NCI-H1105 (cell line): Measurements from ENCODE around the gene ZC3H14.
A peak's percentile ranks its signal among the peaks of the same experiment; 100 is the strongest.

Experiments used
- DNase-seq: peaks from one replicate; lab custom pipeline; 2025; lab: John Stamatoyannopoulos, UW

The ZC3H14 gene

GRCh38 chr14:88607829-88608228 is 45.0 kb downstream of the ZC3H14 start:
- DNase-seq, result no peak

- no peak for DNase-seq
These were observed 49.0 kb downstream of the ZC3H14 start for GRCh38 chr14:88611878-88612277.

- no peak for DNase-seq
These were observed 50.1 kb downstream of the ZC3H14 start for GRCh38 chr14:88612981-88613380.

DNA sequence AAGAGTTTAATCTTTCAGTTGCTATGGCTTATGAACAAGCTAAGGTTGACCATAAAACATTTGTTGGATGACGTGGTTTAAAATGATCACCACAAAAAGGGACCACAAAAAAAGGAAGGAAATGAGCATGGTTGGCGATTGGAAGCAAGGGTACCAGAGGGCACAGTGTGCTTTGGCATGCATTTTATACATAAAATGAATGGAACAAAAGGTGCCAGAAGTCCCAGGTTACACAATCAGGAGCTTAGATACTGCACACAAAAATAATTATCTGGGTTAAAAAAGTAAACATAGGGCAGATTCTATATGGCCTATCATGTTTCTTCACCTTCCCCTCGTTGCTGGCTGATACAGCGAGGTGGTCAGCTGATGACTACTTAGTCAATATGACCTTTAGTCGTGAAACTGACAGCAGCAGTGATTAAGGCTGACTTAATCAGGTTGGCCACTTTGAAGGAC is 50.7 kb downstream of the ZC3H14 start:
- no peak for DNase-seq

DNA sequence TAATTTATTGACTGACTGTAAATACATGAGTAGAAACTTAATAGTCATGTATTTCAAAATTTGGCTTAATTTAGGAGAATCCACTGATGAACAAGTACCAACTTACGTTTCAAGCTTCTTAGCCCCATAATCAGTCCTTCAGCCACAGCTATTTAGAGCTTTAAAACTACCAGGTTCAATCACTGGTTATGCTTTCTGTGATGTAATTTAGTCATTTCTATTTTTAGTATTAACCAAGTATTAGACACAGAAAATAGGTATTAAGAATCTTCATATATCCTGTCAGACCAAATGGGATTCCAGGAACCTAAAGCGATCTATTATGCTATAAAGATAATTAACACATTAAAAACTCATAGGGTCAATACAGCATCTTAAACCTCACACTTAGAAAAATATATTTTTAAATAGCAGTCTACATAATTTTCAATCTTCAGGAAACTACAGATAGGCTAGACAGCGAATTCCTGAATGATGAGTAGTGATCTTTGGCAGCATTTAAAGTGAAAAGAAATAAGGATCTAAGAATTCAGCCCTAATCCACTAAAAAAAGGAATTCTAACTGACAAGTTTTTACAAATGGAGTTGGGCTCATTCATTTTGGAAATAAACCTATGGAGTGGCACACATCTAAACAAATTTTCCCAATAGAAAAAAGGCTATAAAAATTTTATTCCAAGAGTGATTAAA is 51.5 kb downstream of the ZC3H14 start:
- DNase-seq, result no peak

DNA sequence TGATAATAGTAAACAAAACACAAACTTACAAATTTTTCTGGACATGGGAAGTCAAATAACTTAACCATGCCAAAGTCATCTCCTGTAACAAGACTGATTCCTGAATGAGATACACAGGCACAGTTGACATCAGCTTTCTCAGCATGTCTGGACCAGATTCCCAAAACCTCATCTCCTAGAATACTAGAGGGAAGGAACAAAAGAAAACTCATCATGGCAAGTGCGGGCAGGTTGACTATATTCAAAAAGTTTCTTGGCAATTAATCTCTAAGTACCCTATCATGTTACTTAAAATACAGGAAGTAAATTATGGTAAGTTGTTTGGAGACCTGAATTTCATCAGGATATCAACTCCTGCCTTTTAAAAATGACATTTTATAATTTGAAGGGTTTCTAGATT is 53.9 kb downstream of the ZC3H14 start:
- DNase-seq, result peak; percentile 67

GRCh38 chr14:88617479-88617878 is 54.6 kb downstream of the ZC3H14 start:
- DNase-seq, result no peak

DNA sequence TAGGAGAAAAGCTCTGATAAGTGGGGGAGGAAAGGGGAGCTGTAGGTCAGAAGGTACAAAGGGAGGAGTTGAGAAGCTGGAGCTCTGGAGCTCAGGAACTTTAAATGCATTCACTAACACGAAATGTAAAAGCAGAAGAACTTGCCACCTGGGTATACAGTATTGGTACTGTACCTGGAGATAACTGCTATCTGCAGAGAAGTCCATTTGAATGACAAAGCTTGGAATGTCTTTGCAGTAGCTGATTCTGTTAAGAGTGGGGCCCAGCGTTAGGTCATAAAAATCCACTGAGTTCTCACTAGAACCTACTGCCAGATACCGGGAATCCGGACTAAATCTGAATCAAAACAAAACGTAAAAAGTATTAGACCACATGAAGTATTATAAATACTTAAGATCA is 55.6 kb downstream of the ZC3H14 start:
- DNase-seq, result no peak

DNA sequence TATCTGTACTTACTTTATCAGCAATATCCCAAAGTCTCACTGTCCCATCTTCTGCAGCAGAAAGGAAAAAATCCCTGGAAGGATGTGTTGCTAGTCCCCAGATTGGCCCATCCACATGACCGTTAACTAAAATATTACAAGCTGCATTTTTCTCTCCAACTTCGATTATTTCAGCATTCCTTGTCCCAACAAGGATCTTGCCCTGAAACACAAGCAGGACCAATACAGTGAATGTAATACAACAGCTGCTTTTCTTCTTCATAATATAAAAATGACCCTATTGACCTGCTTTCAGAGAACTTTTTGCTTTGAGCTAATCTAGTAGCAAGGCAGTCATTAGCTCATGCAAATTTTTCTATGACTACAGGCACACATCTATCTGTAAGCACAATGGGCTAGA is 58.3 kb downstream of the ZC3H14 start:
- no peak for DNase-seq

GRCh38 chr14:88625671-88626070 is 62.8 kb downstream of the ZC3H14 start:
- DNase-seq, result no peak

- DNase-seq, result no peak
These were observed 65.2 kb downstream of the ZC3H14 start for GRCh38 chr14:88628033-88628432.

DNA sequence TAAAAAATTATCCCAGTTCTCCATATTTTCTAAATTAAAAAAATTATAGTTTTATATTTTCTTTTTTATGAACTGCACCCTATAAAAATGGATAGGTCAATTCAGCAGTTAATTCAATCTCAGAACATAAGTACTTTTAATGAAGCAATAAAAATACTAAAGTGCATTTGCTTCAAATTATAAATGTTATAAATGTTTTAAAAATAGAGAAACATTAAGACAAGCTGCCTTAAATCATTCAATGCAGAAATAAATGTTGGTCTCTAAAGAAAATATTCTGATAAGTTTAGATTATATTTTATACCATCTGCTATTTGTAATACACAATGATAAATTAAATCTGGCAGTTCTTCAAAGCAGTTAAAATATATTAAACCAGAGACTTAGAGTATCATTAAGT is 65.6 kb downstream of the ZC3H14 start:
- no peak for DNase-seq

DNA sequence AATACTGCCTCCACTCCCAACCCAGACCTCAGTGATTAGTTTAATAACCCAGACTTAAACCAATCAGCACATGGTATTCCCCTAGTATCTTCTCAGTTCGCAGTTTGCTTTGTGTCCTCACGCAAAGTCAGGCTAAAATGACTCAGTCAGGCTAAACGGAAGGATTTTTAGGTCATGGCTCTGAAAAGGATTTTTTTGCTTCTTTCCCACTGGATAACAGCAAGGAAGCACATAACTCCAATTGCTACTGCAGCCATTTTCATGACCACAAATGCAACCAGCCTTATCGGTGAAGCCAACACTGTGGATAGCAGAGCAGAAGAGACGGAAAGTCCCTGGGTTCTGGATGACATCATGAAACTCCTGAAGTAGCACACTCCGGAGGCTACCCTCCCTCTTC is 67.7 kb downstream of the ZC3H14 start:
- no peak for DNase-seq

- no peak for DNase-seq
These were observed 68.3 kb downstream of the ZC3H14 start for GRCh38 chr14:88631091-88631490.

DNA sequence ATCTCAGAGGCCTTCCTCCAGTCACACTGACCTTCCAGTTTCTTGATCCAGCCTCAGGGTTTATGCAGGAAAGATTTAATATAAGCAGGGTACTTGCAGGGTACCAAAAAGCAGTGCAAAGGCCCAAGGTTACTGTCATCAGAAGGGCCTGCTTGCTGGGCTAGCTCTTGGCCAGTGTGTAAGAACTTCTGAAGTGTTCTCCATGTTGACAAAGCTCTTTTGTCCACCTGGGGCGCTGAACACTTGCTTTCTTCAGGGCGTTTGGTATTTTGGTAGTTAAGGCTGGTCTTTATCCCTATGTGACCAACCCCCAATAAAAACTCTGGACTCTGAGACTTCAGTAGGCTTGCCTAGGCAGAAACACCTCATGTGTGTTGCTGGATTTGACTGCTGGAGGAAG is 69.7 kb downstream of the ZC3H14 start:
- DNase-seq, result no peak

- no peak for DNase-seq
These were observed 76.4 kb downstream of the ZC3H14 start for GRCh38 chr14:88639221-88639620.

- no peak for DNase-seq
These were observed 97.2 kb downstream of the ZC3H14 start for GRCh38 chr14:88660056-88660455.

DNA sequence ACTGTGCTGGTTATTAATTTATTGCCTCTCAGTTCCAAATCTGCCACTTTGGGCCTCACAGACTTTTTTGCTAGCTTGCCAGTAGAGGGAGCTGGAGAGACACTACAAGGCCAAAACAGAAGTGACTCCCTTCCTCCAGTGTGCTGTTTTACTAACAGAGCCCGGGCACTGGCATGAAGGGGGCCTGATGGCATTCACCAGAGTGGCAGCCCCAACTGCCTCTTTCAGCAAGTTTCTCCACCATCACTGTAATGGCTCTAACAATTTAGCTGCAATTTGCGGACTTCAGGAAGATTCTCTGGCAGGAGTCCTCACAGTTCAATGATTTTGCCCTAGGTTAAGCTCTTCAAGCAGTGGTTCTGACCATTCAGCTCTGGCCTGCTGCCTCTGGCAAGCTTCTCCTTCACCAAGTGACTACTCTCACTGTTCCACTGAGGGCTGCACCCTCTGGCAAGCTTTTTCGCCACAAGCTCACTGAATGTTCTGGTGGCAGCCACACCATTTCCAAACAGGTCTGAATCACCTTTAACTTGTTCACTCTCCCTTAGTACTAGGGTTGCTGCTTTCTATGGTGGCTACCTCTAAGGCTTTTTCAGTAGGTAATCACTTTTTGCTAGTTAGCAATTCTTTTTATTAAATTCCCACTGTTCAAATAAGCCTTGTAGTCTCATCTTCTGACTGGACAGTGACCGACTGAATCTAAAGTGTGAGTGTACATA is 104.9 kb downstream of the ZC3H14 start:
- peak; percentile 72 for DNase-seq

DNA sequence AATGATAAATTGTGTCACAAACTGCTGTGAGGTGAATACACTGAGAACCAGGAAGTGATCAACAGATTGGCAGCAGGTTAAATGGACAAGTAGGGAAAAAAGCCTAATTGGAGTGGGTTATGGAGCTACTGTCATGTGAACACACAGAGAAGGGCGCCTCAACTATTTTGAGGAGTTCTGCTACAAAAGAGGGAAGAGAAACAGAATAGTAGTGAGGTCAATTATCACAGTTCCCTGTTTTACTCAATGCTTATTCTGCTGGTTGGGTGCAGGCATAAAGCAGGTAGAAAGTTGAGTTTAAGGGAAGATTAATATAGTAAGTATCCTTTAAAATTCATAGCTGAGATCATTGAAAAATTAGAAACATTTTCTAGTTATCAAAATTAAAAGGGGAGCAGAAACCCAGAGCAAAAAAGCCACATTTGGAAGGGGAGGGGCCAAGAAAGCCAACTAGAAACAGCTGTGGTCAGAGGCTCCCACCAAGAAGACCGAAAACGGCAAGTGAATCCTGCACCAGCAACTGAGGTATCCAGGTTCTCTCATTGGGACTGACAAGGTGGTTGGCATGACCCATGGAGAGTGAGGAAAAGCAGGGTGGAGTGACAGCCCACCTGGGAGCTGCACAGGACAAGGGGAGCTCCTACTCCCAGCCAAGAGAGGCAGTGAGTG is 105.7 kb downstream of the ZC3H14 start:
- no peak for DNase-seq

- DNase-seq, result no peak
These were observed 106.5 kb downstream of the ZC3H14 start for GRCh38 chr14:88669346-88669745.
